Measurements from ENCODE around the gene MGA. TPM values are rescaled to one million over a fixed set of nuclear protein-coding genes. Genes with fewer than 3 reads are reported as not detected.

The MGA gene
- polyA plus RNA-seq, 2 of the 4 experiments (the other 2 are of a cell fraction), result 4.5 to 13.8 TPM

- Histone ChIP-seq H3K4me2 (peak overlapping the region; percentile 91), H3K4me3 (peak overlapping the region; percentile 76), H3K27ac (peak overlapping the region; percentile 81 to 96), H3K9me3 (no peaks in the 10 kb centered on the region), H3K4me1 (peaks cover 22% of the 10 kb centered on the region; the same call in 2 of the 3 replicates)
- CTCF ChIA-PET, result interaction anchor here (0.8 to 8.0 kb wide), 11 partner anchors 8 to 213 kb away, joined by 3 to 103 read pairs (median 6); no protein-coding TSS in a partner anchor
- ATAC-seq (peak; percentile 42 to 47), DNase-seq (ENCODE audit: low read depth in 1 of 2, low spot score in 1 of 2) (no peak), FAIRE-seq (no peak)
- WGBS (ENCODE audit: missing lambda C conversion rate), result 34% methylated on average over 13 of the region's 19 CpGs
- TF ChIP-seq POLR2A (IDR thresholded peaks at IDR 0.05; ENCODE audit: low read length) (no peak), JUNB (IDR thresholded peaks at IDR 0.05) (no peak), FOXS1 (CRISPR knock-in tag; IDR thresholded peaks at IDR 0.05) (no peak), HDAC2 (IDR thresholded peaks at IDR 0.05) (no peak), TP53 (CRISPR knock-in tag; IDR thresholded peaks at IDR 0.05) (no peak), ZC3H11A (IDR thresholded peaks at IDR 0.05) (no peak), EHMT2 (IDR thresholded peaks at IDR 0.05; ENCODE audit: low read depth) (no peak), MAFK (IDR thresholded peaks at IDR 0.05; ENCODE audit: partially characterized antibody) (no peak), NPAS2 (CRISPR knock-in tag; IDR thresholded peaks at IDR 0.05; ENCODE audit: borderline replicate concordance) (no peak), SREBF2 (IDR thresholded peaks at IDR 0.05) (no peak), CHD2 (IDR thresholded peaks at IDR 0.05; ENCODE audit: low read length, partially characterized antibody) (no peak), HOXA7 (CRISPR knock-in tag; IDR thresholded peaks at IDR 0.05) (no peak), NFE2L2 (conservative IDR thresholded peaks at IDR 0.05; ENCODE audit: low read length) (no peak), HOXB5 (CRISPR knock-in tag; IDR thresholded peaks at IDR 0.05) (no peak), HES2 (IDR thresholded peaks at IDR 0.05) (no peak)
- TF ChIP-seq, protein P1, sequence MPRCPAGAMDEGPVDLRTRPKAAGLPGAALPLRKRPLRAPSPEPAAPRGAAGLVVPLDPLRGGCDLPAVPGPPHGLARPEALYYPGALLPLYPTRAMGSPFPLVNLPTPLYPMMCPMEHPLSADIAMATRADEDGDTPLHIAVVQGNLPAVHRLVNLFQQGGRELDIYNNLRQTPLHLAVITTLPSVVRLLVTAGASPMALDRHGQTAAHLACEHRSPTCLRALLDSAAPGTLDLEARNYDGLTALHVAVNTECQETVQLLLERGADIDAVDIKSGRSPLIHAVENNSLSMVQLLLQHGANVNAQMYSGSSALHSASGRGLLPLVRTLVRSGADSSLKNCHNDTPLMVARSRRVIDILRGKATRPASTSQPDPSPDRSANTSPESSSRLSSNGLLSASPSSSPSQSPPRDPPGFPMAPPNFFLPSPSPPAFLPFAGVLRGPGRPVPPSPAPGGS (IDR thresholded peaks at IDR 0.05), result no peak
- TF ChIP-seq, protein P2, sequence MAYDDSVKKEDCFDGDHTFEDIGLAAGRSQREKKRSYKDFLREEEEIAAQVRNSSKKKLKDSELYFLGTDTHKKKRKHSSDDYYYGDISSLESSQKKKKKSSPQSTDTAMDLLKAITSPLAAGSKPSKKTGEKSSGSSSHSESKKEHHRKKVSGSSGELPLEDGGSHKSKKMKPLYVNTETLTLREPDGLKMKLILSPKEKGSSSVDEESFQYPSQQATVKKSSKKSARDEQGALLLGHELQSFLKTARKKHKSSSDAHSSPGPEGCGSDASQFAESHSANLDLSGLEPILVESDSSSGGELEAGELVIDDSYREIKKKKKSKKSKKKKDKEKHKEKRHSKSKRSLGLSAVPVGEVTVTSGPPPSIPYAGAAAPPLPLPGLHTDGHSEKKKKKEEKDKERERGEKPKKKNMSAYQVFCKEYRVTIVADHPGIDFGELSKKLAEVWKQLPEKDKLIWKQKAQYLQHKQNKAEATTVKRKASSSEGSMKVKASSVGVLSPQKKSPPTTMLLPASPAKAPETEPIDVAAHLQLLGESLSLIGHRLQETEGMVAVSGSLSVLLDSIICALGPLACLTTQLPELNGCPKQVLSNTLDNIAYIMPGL (CRISPR knock-in tag; IDR thresholded peaks at IDR 0.05; ENCODE audit: borderline replicate concordance), result no peak
- POLR2A ChIA-PET, result interaction anchor here (0.9 to 1.0 kb wide), 2 partner anchors 36 to 37 kb away, joined by 3 to 4 read pairs; no protein-coding TSS in a partner anchor
These were observed 114.7 kb downstream of the MGA start for GRCh38 chr15:41774882-41775417.

GRCh38 chr15:41775651-41776050 is 115.4 kb downstream of the MGA start:
- Histone ChIP-seq H3K9me3 (no peaks in the 10 kb centered on the region), H3K27ac (peak overlapping the region in 1 of 2 experiments; percentile 96; a peak in 2 of 6 replicates), H3K4me3 (peak overlapping the region; percentile 76; the same call in 1 of the 3 replicates), H3K4me2 (peak overlapping the region; percentile 91), H3K4me1 (peaks cover 22% of the 10 kb centered on the region; the same call in 2 of the 3 replicates)
- WGBS (ENCODE audit: missing lambda C conversion rate), result 91% methylated on average over 2 of the region's 2 CpGs
- TF ChIP-seq NPAS2 (CRISPR knock-in tag; IDR thresholded peaks at IDR 0.05; ENCODE audit: borderline replicate concordance) (no peak), ATOH8 (CRISPR knock-in tag; IDR thresholded peaks at IDR 0.05; ENCODE audit: low read depth) (no peak)
- TF ChIP-seq, protein P2 (CRISPR knock-in tag; IDR thresholded peaks at IDR 0.05; ENCODE audit: borderline replicate concordance), result no peak
- ChIA-PET POLR2A (no interaction called here), CTCF (interaction anchor here (0.8 to 8.0 kb wide), 4 partner anchors 13 to 285 kb away, joined by 3 to 103 read pairs (median 4); no protein-coding TSS in a partner anchor)
- FAIRE-seq, result no peak
- no peak for ATAC-seq
- no peak for DNase-seq (ENCODE audit: low read depth in 1 of 2, low spot score in 1 of 2)
